ENCODE measurements around the gene PNKP. TPM values are rescaled to one million over a fixed set of nuclear protein-coding genes. Genes with fewer than 3 reads are reported as not detected.

PNKP gene
- total and polyA plus RNA-seq, 10 donors: 36.6 to 203 (median 108) TPM

- Histone ChIP-seq H3K9me3 (no peaks in the 10 kb centered on the region), H3K27ac (peak overlapping the region in 2 of 8 donors; percentile 21 to 47), H3K4me1 (peaks cover 14 to 79% (median 36%) of the 10 kb centered on the region in 6 donors), H3K36me3 (peaks cover 0 to 69% (median 63%) of the 10 kb centered on the region in 6 donors), H3K27me3 (replicated peaks in 1 of 7) (peaks cover 0 to 5% (median 0%) of the 10 kb centered on the region in 7 donors), H3K4me3 (no peak overlapping the region)
- 82 to 93% (median 85%) methylated on average over 15 to 21 of the region's 21 CpGs for WGBS, 5 donors
- no peak for DNase-seq
- TF ChIP-seq POLR2AphosphoS5 (IDR thresholded peaks at IDR 0.05) (peak; percentile 7 to 72 (median 10)), POLR2A (IDR thresholded peaks at IDR 0.05) (no peak)
- intact Hi-C loops (cut with DNase I; ENCODE audit: low total_unique reads): no loop called here
These were observed 11.5 kb downstream of the PNKP start for GRCh38 chr19:49855676-49856573.

GRCh38 chr19:49855277-49855675 is 12.1 kb downstream of the PNKP start:
- peaks cover 0 to 5% (median 0%) of the 10 kb centered on the region in 7 donors for H3K27me3 ChIP-seq (replicated peaks in 1 of 7)
- peaks cover 0 to 62% (median 57%) of the 10 kb centered on the region in 6 donors for H3K36me3 ChIP-seq
- H3K4me1 ChIP-seq: peaks cover 14 to 75% (median 33%) of the 10 kb centered on the region in 6 donors
- TF ChIP-seq POLR2A (IDR thresholded peaks at IDR 0.05): no peak
- peak in 2 of 3 donors; percentile 9 to 57 for TF ChIP-seq POLR2AphosphoS5 (IDR thresholded peaks at IDR 0.05)
- H3K4me3 ChIP-seq: no peak overlapping the region
- peak overlapping the region in 2 of 8 donors; percentile 13 to 47 for H3K27ac ChIP-seq
- WGBS, 5 donors: 83 to 96% (median 85%) methylated on average over 8 to 12 of the region's 12 CpGs
- DNase-seq: no peak
- no peaks in the 10 kb centered on the region for H3K9me3 ChIP-seq
- intact Hi-C loops (cut with DNase I; ENCODE audit: low total_unique reads): no loop called here

- H3K4me1 ChIP-seq: peaks cover 14 to 75% (median 36%) of the 10 kb centered on the region in 6 donors
- TF ChIP-seq CTCF (IDR thresholded peaks at IDR 0.05 in 8 of 11, conservative IDR thresholded peaks at IDR 0.05 in 3 of 11) (no peak), POLR2AphosphoS5 (IDR thresholded peaks at IDR 0.05) (peak; percentile 29 to 70 (median 41))
- no peaks in the 10 kb centered on the region for H3K9me3 ChIP-seq
- DNase-seq: peak; percentile 81
- peaks cover 0 to 56% (median 50%) of the 10 kb centered on the region in 6 donors for H3K36me3 ChIP-seq
- no peak overlapping the region for H3K4me3 ChIP-seq
- peak overlapping the region in 3 of 8 donors; percentile 6 to 47 (median 13) for H3K27ac ChIP-seq
- intact Hi-C loops (cut with DNase I; ENCODE audit: low total_unique reads): no loop called here
- H3K27me3 ChIP-seq (replicated peaks in 1 of 7): peaks cover 0 to 5% (median 0%) of the 10 kb centered on the region in 7 donors
- WGBS, 5 donors: 89 to 94% (median 92%) methylated on average over 15 to 39 of the region's 39 CpGs
These were observed 12.8 kb downstream of the PNKP start for GRCh38 chr19:49854378-49855263.

- DNase-seq: no peak
- TF ChIP-seq POLR2A (IDR thresholded peaks at IDR 0.05) (no peak), CTCF (IDR thresholded peaks at IDR 0.05 in 8 of 11, conservative IDR thresholded peaks at IDR 0.05 in 3 of 11) (no peak), POLR2AphosphoS5 (IDR thresholded peaks at IDR 0.05) (peak in 1 of 3 donors; percentile 1)
- intact Hi-C loops (cut with DNase I; ENCODE audit: low total_unique reads): no loop called here
- H3K27me3 ChIP-seq (replicated peaks in 1 of 7): peaks cover 0 to 5% (median 0%) of the 10 kb centered on the region in 7 donors
- H3K36me3 ChIP-seq: peaks cover 0 to 49% (median 45%) of the 10 kb centered on the region in 6 donors
- peak overlapping the region in 2 of 8 donors; percentile 6 to 47 for H3K27ac ChIP-seq
- H3K9me3 ChIP-seq: peaks cover 0 to 4% (median 0%) of the 10 kb centered on the region in 8 donors
- WGBS, 5 donors: 76 to 91% (median 84%) methylated on average over 9 to 10 of the region's 10 CpGs
- H3K4me1 ChIP-seq: peaks cover 14 to 79% (median 41%) of the 10 kb centered on the region in 6 donors
- H3K4me3 ChIP-seq: no peak overlapping the region
These were observed 13.5 kb downstream of the PNKP start for GRCh38 chr19:49853852-49854377.
